GM21526 (cell line): ENCODE data around the gene TBC1D7.

Experiments
- ATAC-seq: cut with Tn5 transposase; IDR thresholded peaks from one replicate; pipeline ENCODE4 v1.9.1; 2021; ENCODE audit warnings: moderate library complexity; ENCODE audit not compliant: unreplicated experiment, low FRiP score

Gene TBC1D7

GRCh38 chr6:13296536-13296997 is 31.8 kb downstream of the TBC1D7 start:
- ATAC-seq = no peak

DNA sequence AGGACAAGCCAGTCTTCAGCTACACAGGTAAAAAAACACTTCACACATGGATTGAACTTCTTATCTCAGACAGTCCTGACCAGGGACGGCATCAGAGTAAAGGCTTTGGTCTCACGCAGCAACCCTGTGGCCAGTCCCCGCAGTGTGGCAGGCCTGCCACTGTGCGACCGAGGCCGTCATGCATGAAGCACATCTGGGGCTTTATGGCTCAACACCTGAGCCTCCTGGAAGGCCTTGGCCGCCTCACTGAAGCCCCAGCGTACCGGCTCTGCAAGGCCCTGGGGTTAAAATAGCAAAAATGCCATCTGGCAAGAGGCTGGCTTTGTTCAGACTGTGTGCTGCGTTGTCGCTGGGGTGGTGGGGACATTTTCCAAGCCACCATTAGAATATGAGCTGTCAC is 32.8 kb downstream of the TBC1D7 start:
- ATAC-seq = no peak

DNA sequence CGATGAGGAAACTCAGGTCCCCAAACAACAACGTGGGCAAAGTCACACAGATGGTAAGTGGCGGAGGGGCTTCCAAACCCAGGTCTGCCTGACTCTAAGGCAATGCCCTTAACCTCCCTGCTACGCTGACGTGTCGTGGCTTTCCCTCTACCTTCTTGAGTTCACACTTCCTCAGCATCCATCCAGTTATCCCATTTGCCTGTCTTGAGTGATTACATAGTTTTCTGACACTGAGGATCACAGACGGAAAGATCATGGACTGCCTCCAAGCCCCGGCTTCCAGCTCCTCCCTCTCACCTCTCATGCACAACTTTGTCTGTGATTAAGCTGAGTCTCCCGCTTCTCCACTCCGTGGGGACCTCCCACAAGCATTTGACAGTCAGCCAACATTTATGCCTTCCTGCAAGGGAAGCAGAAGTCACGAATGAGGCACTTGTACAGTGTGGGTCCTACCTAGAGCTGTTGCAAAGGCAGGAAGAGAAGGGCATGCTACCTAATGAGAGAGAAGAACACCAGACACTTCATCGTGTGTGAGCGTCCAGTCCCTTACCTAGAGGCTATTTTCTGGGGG is 33.8 kb downstream of the TBC1D7 start:
- ATAC-seq = no peak

DNA sequence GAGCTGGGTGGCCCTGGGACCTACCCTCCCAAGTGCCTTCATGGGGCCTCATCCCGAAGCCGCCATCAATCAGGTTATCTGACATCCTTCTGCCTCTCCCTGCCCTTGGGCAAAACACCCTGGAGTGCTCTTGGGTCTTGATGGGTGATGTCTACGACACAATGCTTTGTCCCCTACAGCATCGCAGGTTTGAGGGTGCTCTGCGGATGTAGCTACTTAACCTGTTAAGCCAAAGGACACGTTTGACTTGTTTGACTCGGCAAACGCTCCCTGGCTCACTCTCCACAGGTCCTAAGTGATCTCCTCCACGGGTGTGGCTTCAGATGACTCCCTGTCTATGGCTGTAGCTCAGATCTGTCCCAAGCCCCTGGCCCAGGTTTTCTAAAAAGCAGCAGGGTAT is 35.6 kb downstream of the TBC1D7 start:
- no peak for ATAC-seq

- ATAC-seq = no peak
Measured at GRCh38 chr6:13290335-13290734, 38.0 kb downstream of the TBC1D7 start.

DNA sequence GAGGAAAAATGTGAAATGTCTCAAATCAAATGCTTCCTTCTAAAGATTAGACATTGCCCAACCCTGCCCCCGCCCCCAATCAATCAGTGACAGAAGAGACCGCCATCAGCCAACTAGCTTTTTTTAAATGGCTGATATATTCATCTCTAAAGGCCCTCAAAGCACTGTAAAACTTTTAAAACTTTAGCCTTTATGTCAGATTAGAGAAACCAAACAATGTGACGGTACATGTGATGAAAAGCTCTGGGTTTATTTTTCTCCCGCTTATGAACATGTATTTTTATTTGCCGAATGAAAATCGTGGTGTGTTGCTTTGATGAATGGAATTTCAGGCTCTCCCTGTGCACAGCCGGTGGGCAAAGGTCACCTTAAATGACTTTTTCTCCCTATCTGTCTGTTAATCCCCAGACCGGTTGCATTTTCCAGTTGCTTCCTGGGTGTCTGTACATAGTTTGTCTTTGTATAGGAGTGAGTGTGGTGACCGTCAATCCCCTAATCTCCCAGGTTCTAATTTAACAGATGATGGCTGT is 38.5 kb downstream of the TBC1D7 start:
- no peak for ATAC-seq

DNA sequence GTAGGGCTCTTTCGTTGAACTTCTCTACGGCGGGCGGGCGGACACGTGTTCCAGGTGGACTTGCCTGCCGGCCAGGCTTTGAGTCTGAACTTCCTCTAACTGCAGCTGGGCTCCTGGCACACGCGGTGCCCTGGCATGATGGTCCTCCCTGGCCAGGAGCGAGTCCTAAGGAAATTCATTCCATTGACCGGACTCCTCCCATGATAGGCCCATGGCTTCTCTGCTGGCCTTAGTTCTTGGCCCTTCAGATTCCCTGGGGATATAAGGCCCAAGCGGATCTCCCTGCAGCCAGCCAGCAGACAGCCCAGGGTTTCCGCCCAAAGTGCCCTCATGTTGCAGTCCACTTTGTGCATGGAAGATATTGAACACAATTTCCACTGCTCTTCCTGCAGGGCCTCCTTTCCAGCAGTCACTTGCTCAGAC is 39.4 kb downstream of the TBC1D7 start:
- ATAC-seq = no peak

DNA sequence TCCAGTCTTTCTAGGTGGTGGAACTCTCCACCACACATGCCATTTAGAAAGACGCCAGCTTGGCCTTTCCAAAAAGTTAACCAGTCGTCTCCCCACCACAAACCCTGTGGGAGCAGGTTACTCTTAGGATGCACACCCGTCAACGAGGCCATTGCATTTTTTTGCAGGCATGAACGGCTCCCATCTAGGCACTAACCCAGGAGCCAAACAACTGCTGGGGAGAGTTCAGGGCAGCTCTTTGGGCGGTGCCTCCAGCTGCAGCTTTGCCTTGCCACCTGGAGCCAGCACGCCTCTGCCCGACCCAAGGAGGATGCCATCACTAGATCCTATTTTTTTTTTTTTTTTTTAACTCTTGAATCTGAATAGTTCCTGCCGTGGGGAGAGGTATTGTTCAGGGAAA is 39.9 kb downstream of the TBC1D7 start:
- ATAC-seq = no peak

DNA sequence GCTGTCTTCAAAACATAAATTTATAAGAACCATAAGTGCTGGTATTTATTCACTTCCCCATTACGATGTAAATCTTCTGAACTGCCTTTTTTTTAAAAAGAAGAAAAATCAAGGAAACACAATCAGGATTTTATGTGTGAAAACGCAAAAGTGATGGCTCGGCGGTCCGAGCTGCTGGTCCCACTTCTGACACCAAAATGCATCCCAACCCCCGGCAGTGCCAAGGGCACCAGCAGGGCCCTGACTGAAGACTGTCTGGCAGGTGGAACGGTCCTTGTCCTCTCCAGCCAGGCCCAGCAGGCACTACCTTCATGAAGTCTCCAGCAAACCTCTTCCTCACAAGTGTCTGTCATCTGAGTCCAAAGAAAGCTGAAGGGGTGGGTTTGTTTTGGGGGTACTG is 41.2 kb downstream of the TBC1D7 start:
- ATAC-seq = no peak

DNA sequence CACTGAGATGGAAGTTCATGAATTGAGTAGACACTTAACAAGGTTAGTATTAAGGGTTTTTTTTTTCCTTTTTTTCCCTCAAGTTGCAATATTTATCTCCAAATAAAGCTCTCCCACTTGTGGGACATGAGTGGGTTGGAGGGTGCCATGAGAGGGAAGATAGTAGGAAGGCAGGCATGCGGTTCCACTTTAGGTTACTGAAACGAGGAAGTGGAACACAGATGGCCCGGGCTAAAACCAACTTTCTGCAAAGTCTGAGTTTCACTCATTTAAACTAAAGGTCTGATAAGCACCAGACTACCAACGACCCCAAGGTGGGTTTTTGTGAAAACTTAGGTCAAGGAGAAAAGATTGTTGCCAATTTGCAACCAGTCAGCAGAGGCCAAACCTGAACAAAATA is 42.2 kb downstream of the TBC1D7 start:
- peak; percentile 51 for ATAC-seq

GRCh38 chr6:13285705-13286104 is 42.6 kb downstream of the TBC1D7 start:
- ATAC-seq = peak; percentile 21

DNA sequence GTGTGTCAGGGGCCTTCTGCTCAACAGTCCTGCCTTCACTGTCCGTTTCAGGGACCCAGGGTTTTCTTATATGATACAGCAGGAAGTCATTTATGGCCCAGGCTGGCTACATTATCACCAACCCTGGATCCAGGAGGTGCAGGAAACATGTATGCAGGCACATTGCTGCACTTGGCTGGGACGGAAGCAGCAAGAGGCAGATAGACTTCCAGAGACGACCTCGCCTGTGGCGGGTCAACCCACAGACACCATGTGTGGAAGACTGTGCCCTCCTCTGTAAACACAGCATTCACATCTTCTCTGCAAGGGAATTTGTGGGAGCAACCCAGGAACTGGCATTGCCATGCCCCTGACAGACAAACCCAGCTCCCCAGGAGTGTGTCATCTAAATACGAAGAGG is 43.7 kb downstream of the TBC1D7 start:
- no peak for ATAC-seq

- no peak for ATAC-seq
Measured at GRCh38 chr6:13283331-13283730, 45.0 kb downstream of the TBC1D7 start.

DNA sequence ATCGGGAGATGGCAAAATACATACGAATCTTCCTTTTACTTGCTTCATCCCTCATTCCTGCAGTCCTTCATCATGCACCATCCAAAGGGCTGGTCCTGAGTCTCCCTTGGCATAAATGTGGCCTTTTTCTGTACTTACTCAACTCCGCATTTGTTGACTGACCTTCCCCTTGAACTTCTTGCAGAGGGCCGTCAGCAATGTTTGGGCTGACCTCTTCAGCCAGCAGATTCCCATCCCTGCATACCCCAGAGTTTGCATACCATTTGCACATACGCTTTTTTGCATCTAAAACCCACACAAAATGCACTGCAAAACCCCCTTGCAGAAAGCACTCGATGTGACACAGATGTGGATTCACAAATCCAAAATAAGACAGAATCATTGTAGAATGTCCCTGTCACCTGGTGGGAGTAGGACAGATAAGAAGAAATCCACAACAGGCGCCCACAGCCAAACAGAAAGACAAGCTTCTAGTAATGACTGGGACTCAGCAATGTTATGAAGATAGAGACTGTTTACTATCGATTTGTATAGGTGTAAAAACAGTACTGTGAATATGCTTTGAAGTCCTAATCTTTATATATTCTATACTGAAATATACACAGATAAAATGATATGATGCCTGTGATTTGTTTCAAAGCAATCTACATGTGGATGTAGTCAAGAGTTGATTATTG is 45.8 kb downstream of the TBC1D7 start:
- no peak for ATAC-seq

GRCh38 chr6:13281686-13282085 is 46.7 kb downstream of the TBC1D7 start:
- ATAC-seq = no peak

DNA sequence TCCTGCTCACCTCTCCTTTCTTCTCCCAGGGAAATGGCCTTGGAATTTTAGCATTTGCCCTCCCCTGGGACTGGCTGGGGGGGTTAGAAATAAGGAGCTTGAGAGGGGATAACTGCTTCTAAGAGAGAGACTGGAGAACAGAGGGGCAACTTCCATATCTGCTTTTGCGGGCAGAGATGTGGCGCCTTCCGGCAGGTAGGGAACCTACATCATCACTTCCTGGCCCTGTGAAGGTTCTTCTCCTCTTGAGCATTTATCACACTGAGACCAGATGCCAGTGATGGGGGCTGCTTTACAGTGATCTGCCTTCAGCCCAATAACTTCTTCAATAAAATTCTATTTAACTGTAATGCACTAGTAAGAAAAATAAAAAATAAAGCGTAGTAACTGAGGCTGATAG is 48.1 kb downstream of the TBC1D7 start:
- ATAC-seq = no peak

DNA sequence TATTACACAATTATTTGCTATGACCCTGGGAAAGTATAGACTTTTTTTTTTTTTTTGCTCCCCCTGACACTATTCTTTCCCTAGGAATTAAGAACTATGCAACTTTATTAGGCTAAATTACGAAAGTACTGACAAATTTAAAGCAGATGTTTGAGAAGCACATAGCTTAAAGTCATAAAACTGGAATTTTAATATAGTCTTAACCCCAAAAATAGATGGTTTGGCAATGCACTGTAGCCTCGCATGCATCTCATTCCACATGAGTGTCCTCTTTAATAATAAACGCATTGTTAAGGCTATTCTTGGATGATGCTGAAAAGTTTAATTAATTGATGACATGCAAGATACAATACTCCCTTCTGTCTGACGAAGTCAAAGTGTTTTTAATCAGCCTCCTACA is 49.3 kb downstream of the TBC1D7 start:
- no peak for ATAC-seq

GRCh38 chr6:13278164-13278563 is 50.2 kb downstream of the TBC1D7 start:
- ATAC-seq = no peak

GRCh38 chr6:13277231-13277630 is 51.1 kb downstream of the TBC1D7 start:
- ATAC-seq = no peak

- no peak for ATAC-seq
Measured at GRCh38 chr6:13275435-13275989, 52.8 kb downstream of the TBC1D7 start.

GRCh38 chr6:13274707-13275434 is 53.5 kb downstream of the TBC1D7 start:
- no peak for ATAC-seq
